ENCODE results near the gene KIN. TPM values are rescaled to one million over a fixed set of nuclear protein-coding genes. Genes with fewer than 3 reads are reported as not detected.
"Not testable (repeated sequence)": the region's sequence is repeated elsewhere in the genome, so short reads cannot be mapped to it uniquely, and the experiment has no call there.

KIN gene
- total RNA-seq, 2 experiments from 2014 or later, result 13.8 to 15.8 TPM

- Mint-ChIP-seq H3K4me3 (no peak overlapping the region), H3K9me3 (no peaks in the 10 kb centered on the region), H3K36me3 (ENCODE audit: low read depth) (peaks cover 45% of the 10 kb centered on the region), H3K27ac (no peak overlapping the region), H3K4me1 (peaks cover 52% of the 10 kb centered on the region), H3K27me3 (no peaks in the 10 kb centered on the region)
- ChIA-PET CTCF (interaction anchor here (0.6 to 1.4 kb wide), 4 partner anchors 17 to 263 kb away, joined by 4 to 12 read pairs (median 5); partner anchors contain the start of gene TAF3), POLR2A (interaction anchor here (1.0 to 3.8 kb wide), 12 partner anchors 9 to 614 kb away, joined by 3 to 86 read pairs (median 4); partner anchors contain the start of genes SFMBT2 and TAF3)
- no peak for DNase-seq
Observed at GRCh38 chr10:7788639-7789286, 970 bp upstream of the KIN start.

- no peak overlapping the region for H3K4me3 Mint-ChIP-seq
- H3K9me3 Mint-ChIP-seq, result no peaks in the 10 kb centered on the region
- H3K27ac Mint-ChIP-seq, result no peak overlapping the region
- peaks cover 46% of the 10 kb centered on the region for H3K4me1 Mint-ChIP-seq
- H3K36me3 Mint-ChIP-seq (ENCODE audit: low read depth), result peaks cover 33% of the 10 kb centered on the region
- POLR2A ChIA-PET, result interaction anchor here (0.7 to 3.8 kb wide), 16 partner anchors 11 to 615 kb away, joined by 3 to 86 read pairs (median 4); partner anchors contain the start of genes SFMBT2 and TAF3
- CTCF ChIA-PET, result interaction anchor here (0.9 to 1.4 kb wide), 4 partner anchors 13 to 1516 kb away, joined by 3 to 5 read pairs (median 4); no protein-coding TSS in a partner anchor
- DNase-seq, result no peak
- no peaks in the 10 kb centered on the region for H3K27me3 Mint-ChIP-seq
Observed at GRCh38 chr10:7787150-7787856, 490 bp downstream of the KIN start.

- H3K4me1 Mint-ChIP-seq, result peaks cover 38% of the 10 kb centered on the region
- H3K36me3 Mint-ChIP-seq (ENCODE audit: low read depth), result peaks cover 25% of the 10 kb centered on the region
- POLR2A ChIA-PET, result no interaction called here
- no peak overlapping the region for H3K27ac Mint-ChIP-seq
- no peaks in the 10 kb centered on the region for H3K27me3 Mint-ChIP-seq
- no peak overlapping the region for H3K4me3 Mint-ChIP-seq
- H3K9me3 Mint-ChIP-seq, result no peaks in the 10 kb centered on the region
- CTCF ChIA-PET, result no interaction called here
- DNase-seq, result no peak
Observed at GRCh38 chr10:7786430-7786829, 1.4 kb downstream of the KIN start.

- Mint-ChIP-seq H3K4me1 (peaks cover 17% of the 10 kb centered on the region), H3K36me3 (ENCODE audit: low read depth) (peaks cover 39% of the 10 kb centered on the region)
- H3K27ac Mint-ChIP-seq, CTCF ChIA-PET, POLR2A ChIA-PET, H3K9me3 Mint-ChIP-seq, H3K27me3 Mint-ChIP-seq, H3K4me3 Mint-ChIP-seq, DNase-seq: not testable (repeated sequence)
Observed at GRCh38 chr10:7782194-7782593, 5.6 kb downstream of the KIN start.

GRCh38 chr10:7776777-7777176, 11.0 kb downstream of the KIN start:
- H3K9me3 Mint-ChIP-seq, result no peaks in the 10 kb centered on the region
- DNase-seq, result no peak
- ChIA-PET POLR2A (no interaction called here), CTCF (interaction anchor here (0.7 to 1.1 kb wide), 4 partner anchors 20 to 251 kb away, joined by 3 to 4 read pairs (median 3); no protein-coding TSS in a partner anchor)
- no peaks in the 10 kb centered on the region for H3K27me3 Mint-ChIP-seq
- H3K4me3 Mint-ChIP-seq, result no peak overlapping the region
- peaks cover 60% of the 10 kb centered on the region for H3K36me3 Mint-ChIP-seq (ENCODE audit: low read depth)
- no peak overlapping the region for H3K27ac Mint-ChIP-seq
- H3K4me1 Mint-ChIP-seq, result peaks cover 6% of the 10 kb centered on the region

- ChIA-PET POLR2A (no interaction called here), CTCF (interaction anchor here (1.2 kb wide), 1 partner anchor 16 kb away, joined by 3 read pairs; no protein-coding TSS in a partner anchor)
- H3K36me3 Mint-ChIP-seq (ENCODE audit: low read depth), result peaks cover 53% of the 10 kb centered on the region
Observed at GRCh38 chr10:7773845-7774801, 13.7 kb downstream of the KIN start.

GRCh38 chr10:7768417-7768816, 19.4 kb downstream of the KIN start:
- no peaks in the 10 kb centered on the region for H3K9me3 Mint-ChIP-seq
- DNase-seq, result no peak
- no peaks in the 10 kb centered on the region for H3K27me3 Mint-ChIP-seq
- POLR2A ChIA-PET, result interaction anchor here (1.0 kb wide), 1 partner anchor 19 kb away, joined by 3 read pairs; the partner anchor contains the start of genes ATP5F1C and KIN
- H3K4me3 Mint-ChIP-seq, result no peak overlapping the region
- no peak overlapping the region for H3K27ac Mint-ChIP-seq
- H3K36me3 Mint-ChIP-seq (ENCODE audit: low read depth), result peaks cover 48% of the 10 kb centered on the region
- peaks cover 7% of the 10 kb centered on the region for H3K4me1 Mint-ChIP-seq
- CTCF ChIA-PET, result no interaction called here

More at GRCh38 chr10:7773845-7774801, 13.7 kb downstream of the KIN start:
- no peak for DNase-seq
- H3K27ac Mint-ChIP-seq, result no peak overlapping the region
- H3K27me3 Mint-ChIP-seq, result no peaks in the 10 kb centered on the region
- no peaks in the 10 kb centered on the region for H3K9me3 Mint-ChIP-seq
- no peak overlapping the region for H3K4me3 Mint-ChIP-seq
- H3K4me1 Mint-ChIP-seq, result no peaks in the 10 kb centered on the region

GRCh38 chr10:7767209-7767608, 20.6 kb downstream of the KIN start:
- H3K9me3 Mint-ChIP-seq, result no peaks in the 10 kb centered on the region

GRCh38 chr10:7766241-7766640, 21.6 kb downstream of the KIN start:
- DNase-seq, result no peak
- no peaks in the 10 kb centered on the region for H3K9me3 Mint-ChIP-seq
- H3K4me3 Mint-ChIP-seq, result no peak overlapping the region
- peaks cover 7% of the 10 kb centered on the region for H3K4me1 Mint-ChIP-seq
- no peak overlapping the region for H3K27ac Mint-ChIP-seq
- CTCF ChIA-PET, result interaction anchor here (1.6 kb wide), 1 partner anchor 10 kb away, joined by 4 read pairs; no protein-coding TSS in a partner anchor
- POLR2A ChIA-PET, result no interaction called here
- peaks cover 57% of the 10 kb centered on the region for H3K36me3 Mint-ChIP-seq (ENCODE audit: low read depth)
- no peaks in the 10 kb centered on the region for H3K27me3 Mint-ChIP-seq

More at GRCh38 chr10:7767209-7767608, 20.6 kb downstream of the KIN start:
- Mint-ChIP-seq H3K27ac (no peak overlapping the region), H3K27me3 (no peaks in the 10 kb centered on the region), H3K4me1 (peaks cover 7% of the 10 kb centered on the region), H3K4me3 (no peak overlapping the region), H3K36me3 (ENCODE audit: low read depth) (peaks cover 49% of the 10 kb centered on the region)
- DNase-seq, result no peak
- ChIA-PET CTCF (no interaction called here), POLR2A (no interaction called here)

GRCh38 chr10:7763929-7764328, 23.9 kb downstream of the KIN start:
- no peak overlapping the region for H3K27ac Mint-ChIP-seq
- no peaks in the 10 kb centered on the region for H3K9me3 Mint-ChIP-seq
- peaks cover 64% of the 10 kb centered on the region for H3K36me3 Mint-ChIP-seq (ENCODE audit: low read depth)
- POLR2A ChIA-PET, result no interaction called here
- H3K27me3 Mint-ChIP-seq, result no peaks in the 10 kb centered on the region
- DNase-seq, result no peak
- peaks cover 7% of the 10 kb centered on the region for H3K4me1 Mint-ChIP-seq
- CTCF ChIA-PET, result no interaction called here
- H3K4me3 Mint-ChIP-seq, result no peak overlapping the region

GRCh38 chr10:7756360-7756992, 31.3 kb downstream of the KIN start:
- Mint-ChIP-seq H3K27ac (no peak overlapping the region), H3K4me3 (no peak overlapping the region), H3K36me3 (ENCODE audit: low read depth) (peaks cover 58% of the 10 kb centered on the region), H3K9me3 (no peaks in the 10 kb centered on the region), H3K27me3 (no peaks in the 10 kb centered on the region), H3K4me1 (no peaks in the 10 kb centered on the region)
- peak; percentile 20 for DNase-seq
- ChIA-PET CTCF (interaction anchor here (0.8 to 1.6 kb wide), 7 partner anchors 9 to 231 kb away, joined by 3 to 5 read pairs (median 4); no protein-coding TSS in a partner anchor), POLR2A (interaction anchor here (2.0 kb wide), 1 partner anchor 31 kb away, joined by 4 read pairs; the partner anchor contains the start of genes ATP5F1C and KIN)

GRCh38 chr10:7755103-7755502, 32.7 kb downstream of the KIN start:
- no peak overlapping the region for H3K4me3 Mint-ChIP-seq
- H3K9me3 Mint-ChIP-seq, result no peaks in the 10 kb centered on the region
- no peaks in the 10 kb centered on the region for H3K4me1 Mint-ChIP-seq
- H3K36me3 Mint-ChIP-seq (ENCODE audit: low read depth), result peaks cover 46% of the 10 kb centered on the region
- no peak for DNase-seq
- ChIA-PET POLR2A (no interaction called here), CTCF (interaction anchor here (1.5 kb wide), 1 partner anchor 68 kb away, joined by 3 read pairs; no protein-coding TSS in a partner anchor)
- H3K27ac Mint-ChIP-seq, result no peak overlapping the region
- H3K27me3 Mint-ChIP-seq, result no peaks in the 10 kb centered on the region

All from activated CD4-positive, alpha-beta memory T cell treated with anti-CD3 and anti-CD28 coated beads, Interleukin-2, amount 10 ng/mL, durations not matched to agents 7 days and 5 days (primary cell).